Ishikawa (cell line): ENCODE results near the gene RNF157.

Experiments used
- CEBPB ChIP-seq: IDR thresholded peaks from 2 replicates; pipeline ENCODE4 v1.6.1; 2012
- CREB1 ChIP-seq: IDR thresholded peaks from 2 replicates; pipeline ENCODE4 v1.6.1; 2012; ENCODE audit warnings: low read depth
- EGR1 ChIP-seq: IDR thresholded peaks from 2 replicates; pipeline ENCODE4 v1.6.1; 2012
- EP300 ChIP-seq: IDR thresholded peaks from 2 replicates; pipeline ENCODE4 v1.6.1; 2012; ENCODE audit warnings: borderline replicate concordance
- FOXM1 ChIP-seq: IDR thresholded peaks from 2 replicates; pipeline ENCODE4 v1.6.1; 2012; ENCODE audit warnings: low read depth, borderline replicate concordance
- MAX ChIP-seq: IDR thresholded peaks from 2 replicates; pipeline ENCODE4 v1.6.1; 2012
- NFIC ChIP-seq: IDR thresholded peaks from 2 replicates; pipeline ENCODE4 v1.6.1; 2012
- RAD21 ChIP-seq: IDR thresholded peaks from 2 replicates; pipeline ENCODE4 v1.6.1; 2012; ENCODE audit warnings: low read depth
- REST ChIP-seq: IDR thresholded peaks from 2 replicates; pipeline ENCODE4 v1.6.1; 2012; ENCODE audit warnings: low read depth, mild to moderate bottlenecking
- TAF1 ChIP-seq: IDR thresholded peaks from 2 replicates; pipeline ENCODE4 v1.6.1; 2012; ENCODE audit warnings: low read depth, mild to moderate bottlenecking
- YY1 ChIP-seq: IDR thresholded peaks from 2 replicates; pipeline ENCODE4 v1.6.1; 2012; ENCODE audit warnings: low read depth
- ZBTB7A ChIP-seq: IDR thresholded peaks from 2 replicates; pipeline ENCODE4 v1.6.1; 2012; ENCODE audit warnings: low read depth
- TF ChIP-seq, protein P1 (sequence below): IDR thresholded peaks from 2 replicates; pipeline ENCODE4 v1.6.1; 2012

DNA sequence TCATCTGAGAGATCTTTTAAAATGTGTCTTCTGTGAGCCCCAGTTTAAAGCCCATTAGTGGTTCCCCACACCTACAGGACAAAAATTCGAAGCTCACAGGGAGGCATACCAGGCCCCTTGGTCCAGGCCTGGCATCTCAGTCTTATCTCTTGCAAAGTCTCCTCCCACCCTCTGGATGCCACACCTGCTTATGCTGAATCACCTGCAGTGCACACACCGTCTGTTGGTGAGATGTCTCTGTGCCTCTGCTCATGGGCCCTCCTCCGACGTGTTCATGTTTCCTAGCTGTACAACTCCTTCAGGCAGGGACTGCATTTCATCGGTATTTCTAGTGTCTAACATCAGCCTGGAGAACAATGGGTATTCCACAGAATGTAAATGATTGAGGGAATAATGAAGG lies 41.6 kb downstream of the RNF157 start:
- no peak for TF ChIP-seq TAF1
- no peak for TF ChIP-seq NFIC
- TF ChIP-seq EP300: no peak
- no peak for TF ChIP-seq ZBTB7A
- no peak for TF ChIP-seq YY1
- TF ChIP-seq CEBPB: no peak
- TF ChIP-seq, protein P1, sequence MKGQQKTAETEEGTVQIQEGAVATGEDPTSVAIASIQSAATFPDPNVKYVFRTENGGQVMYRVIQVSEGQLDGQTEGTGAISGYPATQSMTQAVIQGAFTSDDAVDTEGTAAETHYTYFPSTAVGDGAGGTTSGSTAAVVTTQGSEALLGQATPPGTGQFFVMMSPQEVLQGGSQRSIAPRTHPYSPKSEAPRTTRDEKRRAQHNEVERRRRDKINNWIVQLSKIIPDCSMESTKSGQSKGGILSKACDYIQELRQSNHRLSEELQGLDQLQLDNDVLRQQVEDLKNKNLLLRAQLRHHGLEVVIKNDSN: no peak
- TF ChIP-seq CREB1: no peak
- no peak for TF ChIP-seq REST
- TF ChIP-seq RAD21: no peak
- no peak for TF ChIP-seq MAX
- TF ChIP-seq FOXM1: no peak
- TF ChIP-seq EGR1: no peak
